ENCODE results near the gene ENDOV.

GRCh38 chr17:80418589-80418988 lies 3.6 kb downstream of the ENDOV start:
- TF ChIP-seq CTCF (conservative IDR thresholded peaks at IDR 0.05; ENCODE audit: low read length) = no peak
- TF ChIP-seq EZH2phosphoT487 (IDR thresholded peaks at IDR 0.05; ENCODE audit: borderline replicate concordance) = no peak

Data from Loucy (cell line).